DOHH2 (cell line): ENCODE measurements around the gene SUPT3H.

Source experiments
- H3F3A ChIP-seq: fragments of 200-600 bp; sonication (generic), shearing (Covaris generic); 2 replicates; pipeline ENCODE4 v1.6.0; 2016; ENCODE audit warnings: antibody characterized with exemption, mild to moderate bottlenecking; ENCODE audit not compliant: control insufficient read depth, insufficient read depth
- H3K27ac ChIP-seq: fragments of 200-600 bp; sonication (generic); 2 replicates; pipeline ENCODE4 v1.5.1; 2014; ENCODE audit warnings: low read depth, mild to moderate bottlenecking, low read length, moderate library complexity
- H3K27me3 ChIP-seq: fragments of 200-600 bp; sonication (generic); 2 replicates; pipeline ENCODE4 v1.6.1; 2014; ENCODE audit warnings: mild to moderate bottlenecking, low read length, mixed read lengths; ENCODE audit not compliant: control insufficient read depth
- H3K36me3 ChIP-seq: fragments of 200-600 bp; sonication (generic); 2 replicates; pipeline ENCODE4 v1.6.1; 2014; ENCODE audit warnings: mild to moderate bottlenecking, low read length, moderate library complexity, mixed read lengths; ENCODE audit not compliant: control insufficient read depth
- H3K4me1 ChIP-seq: fragments of 200-600 bp; sonication (generic); 2 replicates; pipeline ENCODE4 v1.6.1; 2014; ENCODE audit warnings: mild to moderate bottlenecking, low read length, mixed read lengths; ENCODE audit not compliant: control insufficient read depth
- H3K4me2 ChIP-seq: fragments of 200-600 bp; sonication (generic); 2 replicates; pipeline ENCODE4 v1.6.0; 2014; ENCODE audit warnings: mild to moderate bottlenecking, low read length, moderate library complexity
- H3K4me3 ChIP-seq: fragments of 200-600 bp; sonication (generic); 2 replicates; pipeline ENCODE4 v1.5.1; 2014; ENCODE audit warnings: mild to moderate bottlenecking, low read length, mixed read lengths
- H3K79me2 ChIP-seq: fragments of 200-600 bp; sonication (generic); 2 replicates; pipeline ENCODE4 v1.6.1; 2014; ENCODE audit warnings: mild to moderate bottlenecking, low read length, mixed read lengths; ENCODE audit not compliant: control insufficient read depth
- H3K9me2 ChIP-seq: fragments of 200-600 bp; sonication (generic); replicated peaks from 2 replicates; pipeline ENCODE4 v1.6.1; 2014; ENCODE audit warnings: mild to moderate bottlenecking, low read length, mixed read lengths; ENCODE audit not compliant: control insufficient read depth
- H3K9me3 ChIP-seq: fragments of 200-600 bp; sonication (generic); 2 replicates; pipeline ENCODE4 v1.6.1; 2014; ENCODE audit warnings: antibody characterized with exemption, low read length, mixed read lengths; ENCODE audit not compliant: control insufficient read depth, insufficient read depth
- H4K20me1 ChIP-seq: fragments of 200-600 bp; sonication (generic); 2 replicates; pipeline ENCODE4 v1.6.0; 2014; ENCODE audit warnings: low read depth, mild to moderate bottlenecking, antibody characterized with exemption, low read length, moderate library complexity; ENCODE audit not compliant: control insufficient read depth, insufficient read depth
- EZH2phosphoT487 ChIP-seq: fragments of 200-600 bp; sonication (generic); IDR thresholded peaks from 2 replicates; pipeline ENCODE4 v1.6.1; 2017; ENCODE audit warnings: borderline replicate concordance, mild to moderate bottlenecking, antibody characterized with exemption, low read length, moderate library complexity, mixed read lengths
- TF ChIP-seq, protein P1 (sequence below): fragments of 200-600 bp; sonication (generic); IDR thresholded peaks from one replicate; pipeline ENCODE4 v1.5.1; 2014; ENCODE audit warnings: antibody characterized with exemption, mild to moderate bottlenecking, low read depth, low read length; ENCODE audit not compliant: poor library complexity, severe bottlenecking

Gene SUPT3H

DNA sequence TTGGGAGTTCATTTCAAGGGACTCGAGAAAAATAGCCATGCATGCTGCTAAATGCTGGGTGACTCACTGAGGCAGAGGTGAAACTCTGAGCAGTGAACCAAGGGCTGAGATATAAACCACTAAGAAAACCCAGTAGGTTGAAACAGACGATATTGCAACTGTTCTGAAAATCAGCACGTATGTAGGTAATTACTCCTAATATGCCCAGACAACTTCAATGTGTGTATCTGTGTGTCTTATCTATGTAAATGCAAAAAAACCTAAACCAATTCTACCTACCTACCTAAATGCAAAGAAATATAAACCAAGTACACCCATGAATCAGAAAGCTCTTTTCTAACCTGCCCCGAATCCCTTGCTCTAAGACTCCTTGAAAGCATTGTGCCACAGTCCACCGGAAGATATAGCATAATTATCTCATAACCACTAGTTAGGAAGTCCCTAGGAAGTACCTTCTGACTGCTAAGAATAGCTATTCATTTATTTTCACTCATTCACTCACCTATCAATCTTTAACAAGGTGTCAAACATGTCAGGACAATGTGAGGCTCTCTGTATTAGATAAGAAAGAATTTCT lies 508.3 kb downstream of the SUPT3H start:
- H3K9me3 ChIP-seq, result 0 out of 2 replicates have a peak, but pooled peaks cover 2% of the 10 kb centered on the region
- H3K4me2 ChIP-seq, result no peak overlapping the region
- no peaks in the 10 kb centered on the region for H3F3A ChIP-seq
- TF ChIP-seq, protein P1, sequence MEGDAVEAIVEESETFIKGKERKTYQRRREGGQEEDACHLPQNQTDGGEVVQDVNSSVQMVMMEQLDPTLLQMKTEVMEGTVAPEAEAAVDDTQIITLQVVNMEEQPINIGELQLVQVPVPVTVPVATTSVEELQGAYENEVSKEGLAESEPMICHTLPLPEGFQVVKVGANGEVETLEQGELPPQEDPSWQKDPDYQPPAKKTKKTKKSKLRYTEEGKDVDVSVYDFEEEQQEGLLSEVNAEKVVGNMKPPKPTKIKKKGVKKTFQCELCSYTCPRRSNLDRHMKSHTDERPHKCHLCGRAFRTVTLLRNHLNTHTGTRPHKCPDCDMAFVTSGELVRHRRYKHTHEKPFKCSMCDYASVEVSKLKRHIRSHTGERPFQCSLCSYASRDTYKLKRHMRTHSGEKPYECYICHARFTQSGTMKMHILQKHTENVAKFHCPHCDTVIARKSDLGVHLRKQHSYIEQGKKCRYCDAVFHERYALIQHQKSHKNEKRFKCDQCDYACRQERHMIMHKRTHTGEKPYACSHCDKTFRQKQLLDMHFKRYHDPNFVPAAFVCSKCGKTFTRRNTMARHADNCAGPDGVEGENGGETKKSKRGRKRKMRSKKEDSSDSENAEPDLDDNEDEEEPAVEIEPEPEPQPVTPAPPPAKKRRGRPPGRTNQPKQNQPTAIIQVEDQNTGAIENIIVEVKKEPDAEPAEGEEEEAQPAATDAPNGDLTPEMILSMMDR, result no peak
- TF ChIP-seq EZH2phosphoT487, result no peak
- no peaks in the 10 kb centered on the region for H3K9me2 ChIP-seq
- H4K20me1 ChIP-seq, result no peaks in the 10 kb centered on the region
- no peaks in the 10 kb centered on the region for H3K36me3 ChIP-seq
- no peaks in the 10 kb centered on the region for H3K79me2 ChIP-seq
- no peak overlapping the region for H3K4me3 ChIP-seq
- H3K4me1 ChIP-seq, result no peaks in the 10 kb centered on the region
- no peak overlapping the region for H3K27ac ChIP-seq
- no peaks in the 10 kb centered on the region for H3K27me3 ChIP-seq

DNA sequence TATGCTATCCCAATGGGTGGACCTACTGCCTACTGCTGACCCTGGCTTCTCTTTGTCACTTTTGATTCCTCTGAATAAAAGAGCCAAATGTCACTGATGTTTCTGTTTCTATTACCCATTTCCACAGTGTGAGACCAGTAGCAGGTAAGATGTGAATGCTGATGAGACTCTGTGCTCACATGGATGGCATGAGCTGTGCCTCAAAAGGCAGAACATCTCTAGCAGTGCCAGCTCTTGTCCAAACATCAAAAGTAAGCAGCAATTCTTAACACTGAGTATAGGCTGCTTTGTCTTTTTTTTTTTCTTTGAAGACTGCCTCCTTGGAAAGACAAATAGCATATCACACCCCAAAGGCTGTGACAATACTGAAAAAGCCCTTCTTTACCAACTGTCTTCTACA lies 508.8 kb downstream of the SUPT3H start:
- H3K4me2 ChIP-seq, result no peak overlapping the region
- H3K9me2 ChIP-seq, result no peaks in the 10 kb centered on the region
- TF ChIP-seq, protein P1, result no peak
- no peak for TF ChIP-seq EZH2phosphoT487
- no peaks in the 10 kb centered on the region for H3F3A ChIP-seq
- H3K4me3 ChIP-seq, result no peak overlapping the region
- H4K20me1 ChIP-seq, result no peaks in the 10 kb centered on the region
- no peak overlapping the region for H3K27ac ChIP-seq
- no peaks in the 10 kb centered on the region for H3K4me1 ChIP-seq
- no peaks in the 10 kb centered on the region for H3K36me3 ChIP-seq
- H3K9me3 ChIP-seq, result 0 out of 2 replicates have a peak, but pooled peaks cover 2% of the 10 kb centered on the region
- no peaks in the 10 kb centered on the region for H3K79me2 ChIP-seq
- no peaks in the 10 kb centered on the region for H3K27me3 ChIP-seq

- Histone ChIP-seq H3K4me3 (no peak overlapping the region), H3K9me2 (no peaks in the 10 kb centered on the region), H3K36me3 (no peaks in the 10 kb centered on the region), H3K27ac (no peak overlapping the region), H3F3A (no peaks in the 10 kb centered on the region), H3K4me1 (no peaks in the 10 kb centered on the region), H4K20me1 (no peaks in the 10 kb centered on the region), H3K79me2 (no peaks in the 10 kb centered on the region), H3K4me2 (no peak overlapping the region), H3K27me3 (no peaks in the 10 kb centered on the region), H3K9me3 (0 out of 2 replicates have a peak, but pooled peaks cover 2% of the 10 kb centered on the region)
- TF ChIP-seq EZH2phosphoT487, result no peak
- TF ChIP-seq, protein P1, result no peak
Measured at GRCh38 chr6:44868335-44868668, 509.4 kb downstream of the SUPT3H start.
